ENCODE data around the gene CDH1. TPM values are rescaled to one million over a fixed set of nuclear protein-coding genes. Genes with fewer than 3 reads are reported as not detected.
"Not testable (repeated sequence)": the region's sequence is repeated elsewhere in the genome, so short reads cannot be mapped to it uniquely, and the experiment has no call there.

Gene CDH1
- total RNA-seq, 1 donor from 2014 or later = 0.35 TPM

DNA sequence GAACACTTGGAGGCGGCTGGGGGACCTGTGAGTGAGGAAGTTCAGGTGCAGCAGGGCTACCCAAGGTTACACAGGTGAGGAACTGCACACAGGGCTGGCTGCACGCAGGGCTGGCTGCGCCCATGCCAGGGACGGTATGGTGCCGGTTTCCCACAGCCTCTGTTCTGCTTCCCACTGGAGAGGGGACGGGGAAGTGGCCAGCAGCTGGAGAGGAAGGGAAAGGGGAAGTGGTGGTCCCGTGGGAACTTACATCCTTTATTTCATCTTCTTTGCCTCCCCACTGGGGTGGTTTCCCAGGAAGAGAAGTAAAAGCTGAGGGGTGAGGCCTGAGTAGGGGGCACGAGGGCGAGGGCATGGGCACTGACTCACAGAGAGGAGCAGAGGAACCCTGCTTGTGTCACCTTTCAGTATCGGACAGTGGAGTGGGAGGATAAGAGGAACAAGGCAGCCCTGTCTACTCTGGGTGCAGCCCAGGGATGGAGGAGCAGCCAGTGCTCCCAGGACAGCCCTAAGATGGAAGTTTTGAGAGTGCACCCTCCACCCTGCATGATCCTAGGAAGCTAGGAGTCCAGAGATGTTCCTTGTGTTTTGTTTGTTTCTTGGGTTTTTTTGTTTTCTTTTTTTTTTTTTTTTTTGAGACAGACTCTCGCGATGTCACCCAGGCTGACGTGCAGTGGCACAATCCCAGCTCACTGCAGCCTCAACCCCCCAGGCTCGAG, 25.5 kb upstream of the CDH1 start:
- Mint-ChIP-seq H3K4me1 (ENCODE audit: low read depth) (peaks cover 21% of the 10 kb centered on the region), H3K27me3 (ENCODE audit: low read depth) (peaks cover 1% of the 10 kb centered on the region), H3K4me3 (ENCODE audit: unreplicated experiment) (no peak overlapping the region), H3K9me3 (ENCODE audit: low read depth) (no peaks in the 10 kb centered on the region), H3K36me3 (ENCODE audit: low read depth) (peaks cover 1% of the 10 kb centered on the region), H3K27ac (ENCODE audit: unreplicated experiment) (no peak overlapping the region)
- TF ChIP-seq, protein P1, sequence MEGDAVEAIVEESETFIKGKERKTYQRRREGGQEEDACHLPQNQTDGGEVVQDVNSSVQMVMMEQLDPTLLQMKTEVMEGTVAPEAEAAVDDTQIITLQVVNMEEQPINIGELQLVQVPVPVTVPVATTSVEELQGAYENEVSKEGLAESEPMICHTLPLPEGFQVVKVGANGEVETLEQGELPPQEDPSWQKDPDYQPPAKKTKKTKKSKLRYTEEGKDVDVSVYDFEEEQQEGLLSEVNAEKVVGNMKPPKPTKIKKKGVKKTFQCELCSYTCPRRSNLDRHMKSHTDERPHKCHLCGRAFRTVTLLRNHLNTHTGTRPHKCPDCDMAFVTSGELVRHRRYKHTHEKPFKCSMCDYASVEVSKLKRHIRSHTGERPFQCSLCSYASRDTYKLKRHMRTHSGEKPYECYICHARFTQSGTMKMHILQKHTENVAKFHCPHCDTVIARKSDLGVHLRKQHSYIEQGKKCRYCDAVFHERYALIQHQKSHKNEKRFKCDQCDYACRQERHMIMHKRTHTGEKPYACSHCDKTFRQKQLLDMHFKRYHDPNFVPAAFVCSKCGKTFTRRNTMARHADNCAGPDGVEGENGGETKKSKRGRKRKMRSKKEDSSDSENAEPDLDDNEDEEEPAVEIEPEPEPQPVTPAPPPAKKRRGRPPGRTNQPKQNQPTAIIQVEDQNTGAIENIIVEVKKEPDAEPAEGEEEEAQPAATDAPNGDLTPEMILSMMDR (IDR thresholded peaks at IDR 0.05) = no peak
- no peak for DNase-seq (ENCODE audit: low spot score)

DNA sequence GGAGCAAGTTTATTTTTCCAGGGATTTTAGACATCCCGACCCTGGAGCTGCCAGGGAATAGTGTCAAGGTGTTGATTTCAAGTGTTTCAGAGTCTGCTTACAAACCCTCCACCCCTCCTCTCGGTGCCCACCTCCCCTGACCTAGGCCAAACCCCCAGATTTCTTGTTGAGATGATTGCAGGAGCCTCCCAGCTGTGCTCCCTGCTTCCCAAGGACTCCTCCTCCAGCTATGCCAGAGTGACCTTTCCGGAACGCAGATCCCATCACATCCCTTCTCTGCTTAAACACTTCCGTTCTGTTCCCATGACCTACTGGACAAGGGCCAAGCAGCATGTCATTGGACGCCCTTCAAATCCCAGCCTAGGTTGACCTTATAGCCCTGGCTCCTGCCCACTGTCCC, 23.7 kb upstream of the CDH1 start:
- TF ChIP-seq, protein P1 (IDR thresholded peaks at IDR 0.05) = no peak
- peaks cover 1% of the 10 kb centered on the region for H3K36me3 Mint-ChIP-seq (ENCODE audit: low read depth)
- DNase-seq (ENCODE audit: low spot score) = no peak
- no peak overlapping the region for H3K27ac Mint-ChIP-seq (ENCODE audit: unreplicated experiment)
- H3K4me3 Mint-ChIP-seq (ENCODE audit: unreplicated experiment) = no peak overlapping the region
- H3K9me3 Mint-ChIP-seq (ENCODE audit: low read depth) = no peaks in the 10 kb centered on the region
- peaks cover 8% of the 10 kb centered on the region for H3K4me1 Mint-ChIP-seq (ENCODE audit: low read depth)
- H3K27me3 Mint-ChIP-seq (ENCODE audit: low read depth) = peaks cover 1% of the 10 kb centered on the region

DNA sequence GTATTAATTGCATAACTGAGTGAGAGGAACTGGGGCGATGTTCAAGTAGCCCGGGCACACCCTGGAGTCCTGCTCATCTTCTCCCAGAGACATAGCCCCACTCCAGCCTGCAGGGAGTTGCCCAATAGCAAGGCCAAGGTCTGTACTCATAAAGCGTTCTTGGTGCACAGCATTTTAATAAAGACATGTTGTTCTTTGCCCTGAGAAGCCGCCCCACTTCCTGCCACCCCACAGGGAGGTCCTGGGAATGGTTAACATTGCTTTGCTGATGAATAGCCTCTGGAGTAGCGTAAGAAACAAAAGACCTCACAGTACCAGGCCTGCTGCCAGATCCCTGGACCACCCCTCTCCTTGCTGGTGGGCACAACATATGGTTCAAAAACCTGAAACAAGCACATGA, 21.6 kb upstream of the CDH1 start:
- Mint-ChIP-seq H3K4me1 (ENCODE audit: low read depth) (peaks cover 7% of the 10 kb centered on the region), H3K9me3 (ENCODE audit: low read depth) (no peaks in the 10 kb centered on the region)
- TF ChIP-seq, protein P1 (IDR thresholded peaks at IDR 0.05) = no peak

DNA sequence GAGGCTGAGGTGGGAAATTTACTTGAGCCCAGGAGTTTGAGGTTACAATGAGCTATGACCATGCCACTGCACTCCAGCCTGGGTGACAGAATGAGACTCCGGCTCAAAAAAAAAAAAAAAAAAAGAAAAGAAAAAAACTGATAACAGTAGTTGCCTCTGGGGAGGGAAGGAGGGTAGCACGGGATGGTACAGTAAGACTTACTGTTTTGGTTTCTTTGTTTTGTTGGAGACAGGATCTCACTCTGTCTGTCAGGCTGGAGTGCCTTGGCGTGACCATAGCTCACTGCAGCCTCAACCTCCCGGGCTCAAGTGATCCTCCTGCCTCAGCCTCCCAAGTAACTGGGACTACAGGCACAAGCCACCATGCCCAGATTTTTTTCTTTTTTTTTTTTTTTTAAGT, 20.6 kb upstream of the CDH1 start:
- H3K9me3 Mint-ChIP-seq (ENCODE audit: low read depth); DNase-seq (ENCODE audit: low spot score); H3K36me3 Mint-ChIP-seq (ENCODE audit: low read depth); H3K4me1 Mint-ChIP-seq (ENCODE audit: low read depth); H3K4me3 Mint-ChIP-seq (ENCODE audit: unreplicated experiment); H3K27ac Mint-ChIP-seq (ENCODE audit: unreplicated experiment); H3K27me3 Mint-ChIP-seq (ENCODE audit: low read depth): not testable (repeated sequence)

More for the DNA sequence above, 21.6 kb upstream of the CDH1 start:
- Mint-ChIP-seq H3K4me3 (ENCODE audit: unreplicated experiment) (no peak overlapping the region), H3K36me3 (ENCODE audit: low read depth) (peaks cover 1% of the 10 kb centered on the region), H3K27ac (ENCODE audit: unreplicated experiment) (no peak overlapping the region), H3K27me3 (ENCODE audit: low read depth) (peaks cover 1% of the 10 kb centered on the region)
- DNase-seq (ENCODE audit: low spot score) = no peak

DNA sequence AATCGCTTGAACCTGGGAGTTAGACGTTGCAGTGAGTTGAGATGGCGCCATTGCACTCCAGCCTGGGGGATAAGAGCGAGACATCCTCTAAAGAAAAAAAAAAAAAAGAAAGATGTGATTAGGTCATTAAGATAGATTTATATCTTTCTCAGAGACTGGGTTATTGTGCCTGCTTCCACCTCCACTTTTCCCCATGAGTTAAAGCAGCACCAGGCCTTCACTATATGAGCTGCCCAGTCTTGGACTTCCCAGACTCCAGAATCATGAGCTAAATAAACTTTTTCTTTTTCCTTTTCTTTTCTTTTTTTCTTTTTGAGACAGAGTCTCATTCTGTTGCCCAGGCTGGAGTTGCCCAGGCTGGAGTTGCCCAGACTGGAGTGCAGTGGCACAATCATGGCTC, 19.4 kb upstream of the CDH1 start:
- Mint-ChIP-seq H3K27me3 (ENCODE audit: low read depth) (peaks cover 1% of the 10 kb centered on the region), H3K4me3 (ENCODE audit: unreplicated experiment) (no peak overlapping the region), H3K27ac (ENCODE audit: unreplicated experiment) (no peak overlapping the region)

More for the DNA sequence above, 19.4 kb upstream of the CDH1 start:
- Mint-ChIP-seq H3K4me1 (ENCODE audit: low read depth) (peaks cover 7% of the 10 kb centered on the region), H3K36me3 (ENCODE audit: low read depth) (peaks cover 1% of the 10 kb centered on the region), H3K9me3 (ENCODE audit: low read depth) (no peaks in the 10 kb centered on the region)
- no peak for DNase-seq (ENCODE audit: low spot score)
- TF ChIP-seq, protein P1 (IDR thresholded peaks at IDR 0.05) = no peak
